ENCODE results near the gene MARVELD3. TPM values are rescaled to one million over a fixed set of nuclear protein-coding genes. Genes with fewer than 3 reads are reported as not detected.

The MARVELD3 gene
- total RNA-seq, 5 donors from 2014 or later (not counting 1 experiment from before 2014, with no cell fraction given) = 0.22 TPM; not detected in 4

DNA sequence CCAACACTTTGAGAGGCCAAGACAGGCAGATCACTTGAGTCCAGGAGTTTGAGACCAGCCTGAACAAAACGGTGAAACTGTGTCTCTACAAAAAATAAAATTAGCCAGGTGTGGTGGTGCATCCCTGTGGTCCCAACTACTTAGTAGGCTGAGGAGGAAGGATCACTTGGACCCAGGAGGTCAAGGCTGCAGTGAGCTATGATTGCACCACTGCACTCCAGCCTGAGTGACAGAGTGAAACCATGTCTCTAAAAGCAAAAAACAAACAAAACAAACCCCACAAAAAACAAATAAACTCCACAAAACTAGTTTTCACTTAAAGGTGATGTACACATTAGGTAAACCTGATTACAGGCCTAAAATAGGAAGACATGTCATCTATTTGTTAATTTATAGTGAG, 40.3 kb downstream of the MARVELD3 start:
- ChIA-PET POLR2A (no interaction called here), CTCF (no interaction called here)
- Mint-ChIP-seq H3K4me3 (no peak overlapping the region), H3K9me3 (no peaks in the 10 kb centered on the region), H3K36me3 (peaks cover 57% of the 10 kb centered on the region), H3K27me3 (no peaks in the 10 kb centered on the region), H3K4me1 (no peaks in the 10 kb centered on the region), H3K27ac (no peak overlapping the region)
- no peak for ATAC-seq (replicated peaks in 1 of 4)
- Histone ChIP-seq H3K27ac (ENCODE audit: low read length) (no peak overlapping the region), H3K27me3 (replicated peaks in 1 of 2; ENCODE audit: control insufficient read depth in 2 of 2, extremely low read depth in 1 of 2, insufficient read depth in 2 of 2, low read length in 1 of 2) (no peaks in the 10 kb centered on the region), H3K9me3 (no peaks in the 10 kb centered on the region), H3K36me3 (ENCODE audit: control insufficient read depth in 2 of 2, extremely low read depth in 1 of 2, insufficient read depth in 1 of 2, low read length in 1 of 2) (peaks cover 3 to 41% of the 10 kb centered on the region in 2 donors), H3K4me3 (ENCODE audit: control insufficient read depth in 1 of 2, extremely low read depth in 1 of 2, low read length in 1 of 2) (no peak overlapping the region), H3K4me1 (ENCODE audit: control insufficient read depth in 1 of 2, extremely low read depth in 1 of 2, insufficient read depth in 2 of 2, low read length in 2 of 2) (no peaks in the 10 kb centered on the region)
- whole genome bisulfite sequencing (ENCODE audit: insufficient coverage) = no CpG with 5 or more reads among the region's 1 CpG
- no peak for DNase-seq

- Histone ChIP-seq H3K27ac (ENCODE audit: low read length) (no peak overlapping the region), H3K36me3 (ENCODE audit: control insufficient read depth in 2 of 2, extremely low read depth in 1 of 2, insufficient read depth in 1 of 2, low read length in 1 of 2) (peaks cover 3 to 41% of the 10 kb centered on the region in 2 donors), H3K9me3 (no peaks in the 10 kb centered on the region), H3K4me1 (ENCODE audit: control insufficient read depth in 1 of 2, extremely low read depth in 1 of 2, insufficient read depth in 2 of 2, low read length in 2 of 2) (no peaks in the 10 kb centered on the region), H3K27me3 (replicated peaks in 1 of 2; ENCODE audit: control insufficient read depth in 2 of 2, extremely low read depth in 1 of 2, insufficient read depth in 2 of 2, low read length in 1 of 2) (no peaks in the 10 kb centered on the region), H3K4me3 (ENCODE audit: control insufficient read depth in 1 of 2, extremely low read depth in 1 of 2, low read length in 1 of 2) (no peak overlapping the region)
- Mint-ChIP-seq H3K9me3 (no peaks in the 10 kb centered on the region), H3K27me3 (no peaks in the 10 kb centered on the region), H3K4me3 (no peak overlapping the region), H3K27ac (no peak overlapping the region), H3K36me3 (peaks cover 60% of the 10 kb centered on the region), H3K4me1 (no peaks in the 10 kb centered on the region)
- 100% methylated on average over 2 of the region's 4 CpGs for WGBS (ENCODE audit: insufficient coverage)
- ChIA-PET CTCF (no interaction called here), POLR2A (no interaction called here)
- no peak for DNase-seq
- ATAC-seq (replicated peaks in 1 of 4) = no peak
Observed at GRCh38 chr16:71666928-71667707, 41.1 kb downstream of the MARVELD3 start.

- no peak overlapping the region for H3K27ac Mint-ChIP-seq
- H3K27me3 Mint-ChIP-seq = no peaks in the 10 kb centered on the region
- Histone ChIP-seq H3K4me1 (ENCODE audit: control insufficient read depth in 1 of 2, extremely low read depth in 1 of 2, insufficient read depth in 2 of 2, low read length in 2 of 2) (no peaks in the 10 kb centered on the region), H3K27ac (ENCODE audit: low read length) (no peak overlapping the region), H3K27me3 (replicated peaks in 1 of 2; ENCODE audit: control insufficient read depth in 2 of 2, extremely low read depth in 1 of 2, insufficient read depth in 2 of 2, low read length in 1 of 2) (no peaks in the 10 kb centered on the region), H3K9me3 (no peaks in the 10 kb centered on the region), H3K4me3 (ENCODE audit: control insufficient read depth in 1 of 2, extremely low read depth in 1 of 2, low read length in 1 of 2) (no peak overlapping the region), H3K36me3 (ENCODE audit: control insufficient read depth in 2 of 2, extremely low read depth in 1 of 2, insufficient read depth in 1 of 2, low read length in 1 of 2) (peaks cover 3 to 39% of the 10 kb centered on the region in 2 donors)
- H3K4me3 Mint-ChIP-seq = no peak overlapping the region
- H3K4me1 Mint-ChIP-seq = no peaks in the 10 kb centered on the region
- H3K36me3 Mint-ChIP-seq = peaks cover 65% of the 10 kb centered on the region
- ATAC-seq (replicated peaks in 1 of 4) = no peak
- ChIA-PET CTCF (interaction anchor here (0.5 to 0.6 kb wide), 2 partner anchors 59 to 292 kb away, joined by 3 to 4 read pairs; no protein-coding TSS in a partner anchor), POLR2A (interaction anchor here in 1 of 2 donors (0.6 kb wide), 1 partner anchor 92 kb away, joined by 4 read pairs; no protein-coding TSS in a partner anchor)
- DNase-seq = no peak
- H3K9me3 Mint-ChIP-seq = no peaks in the 10 kb centered on the region
- WGBS (ENCODE audit: insufficient coverage) = 100% methylated on average over 3 of the region's 6 CpGs
Observed at GRCh38 chr16:71669926-71670536, 44.0 kb downstream of the MARVELD3 start.

DNA sequence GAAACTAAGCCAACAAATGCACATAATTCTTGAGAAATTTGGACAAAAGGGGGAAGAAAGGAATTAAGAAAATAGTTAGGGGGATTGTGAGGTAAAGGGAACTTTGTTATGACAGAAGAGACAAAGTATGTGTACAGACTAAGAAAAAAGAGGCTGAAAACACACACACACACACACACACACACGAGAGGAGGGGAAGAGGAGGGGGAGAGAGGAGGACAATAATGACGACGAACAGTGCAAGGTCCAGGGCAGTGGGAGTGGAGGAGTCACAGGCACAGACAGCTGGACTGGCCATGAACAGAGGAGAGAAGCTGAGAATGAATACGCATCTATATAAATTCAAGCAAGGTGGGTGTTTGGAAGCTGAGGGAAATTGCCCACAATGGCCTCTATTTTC, 44.6 kb downstream of the MARVELD3 start:
- H3K27ac Mint-ChIP-seq = no peak overlapping the region
- H3K36me3 Mint-ChIP-seq = peaks cover 66% of the 10 kb centered on the region
- no peak for ATAC-seq (replicated peaks in 1 of 4)
- no peak overlapping the region for H3K4me3 Mint-ChIP-seq
- H3K4me1 Mint-ChIP-seq = no peaks in the 10 kb centered on the region
- no peaks in the 10 kb centered on the region for H3K9me3 Mint-ChIP-seq
- Histone ChIP-seq H3K4me3 (ENCODE audit: control insufficient read depth in 1 of 2, extremely low read depth in 1 of 2, low read length in 1 of 2) (no peak overlapping the region), H3K4me1 (ENCODE audit: control insufficient read depth in 1 of 2, extremely low read depth in 1 of 2, insufficient read depth in 2 of 2, low read length in 2 of 2) (no peaks in the 10 kb centered on the region), H3K9me3 (no peaks in the 10 kb centered on the region), H3K27ac (ENCODE audit: low read length) (no peak overlapping the region), H3K27me3 (replicated peaks in 1 of 2; ENCODE audit: control insufficient read depth in 2 of 2, extremely low read depth in 1 of 2, insufficient read depth in 2 of 2, low read length in 1 of 2) (no peaks in the 10 kb centered on the region), H3K36me3 (ENCODE audit: control insufficient read depth in 2 of 2, extremely low read depth in 1 of 2, insufficient read depth in 1 of 2, low read length in 1 of 2) (peaks cover 3 to 42% of the 10 kb centered on the region in 2 donors)
- WGBS (ENCODE audit: insufficient coverage) = no CpG with 5 or more reads among the region's 4 CpGs
- CTCF ChIA-PET = no interaction called here
- no peaks in the 10 kb centered on the region for H3K27me3 Mint-ChIP-seq
- POLR2A ChIA-PET = no interaction called here
- no peak for DNase-seq

DNA sequence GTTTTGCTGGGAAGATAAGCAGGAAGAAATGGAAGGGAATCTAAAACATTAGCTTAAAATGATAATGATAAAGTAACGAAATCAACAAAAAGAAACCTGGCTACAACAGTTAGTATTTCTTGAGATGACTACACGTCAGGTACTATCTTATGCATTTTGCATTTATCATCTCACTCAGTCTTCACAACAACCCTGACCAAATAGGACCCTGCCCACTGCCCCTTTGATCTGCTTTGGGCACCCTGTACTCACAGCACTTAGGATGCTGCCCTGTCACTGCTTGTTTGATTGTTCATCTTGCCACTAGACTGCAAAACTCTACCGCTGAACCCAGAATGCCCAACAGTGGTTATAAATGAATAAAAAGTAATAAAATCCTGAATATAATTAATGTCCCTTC, 45.2 kb downstream of the MARVELD3 start:
- no peaks in the 10 kb centered on the region for H3K27me3 ChIP-seq (replicated peaks in 1 of 2; ENCODE audit: control insufficient read depth in 2 of 2, extremely low read depth in 1 of 2, insufficient read depth in 2 of 2, low read length in 1 of 2)
- POLR2A ChIA-PET = no interaction called here
- H3K4me1 ChIP-seq (ENCODE audit: control insufficient read depth in 1 of 2, extremely low read depth in 1 of 2, insufficient read depth in 2 of 2, low read length in 2 of 2) = no peaks in the 10 kb centered on the region
- H3K36me3 Mint-ChIP-seq = peaks cover 66% of the 10 kb centered on the region
- H3K27me3 Mint-ChIP-seq = no peaks in the 10 kb centered on the region
- CTCF ChIA-PET = no interaction called here
- H3K27ac ChIP-seq (ENCODE audit: low read length) = no peak overlapping the region
- H3K4me3 ChIP-seq (ENCODE audit: control insufficient read depth in 1 of 2, extremely low read depth in 1 of 2, low read length in 1 of 2) = no peak overlapping the region
- peaks cover 3 to 45% of the 10 kb centered on the region in 2 donors for H3K36me3 ChIP-seq (ENCODE audit: control insufficient read depth in 2 of 2, extremely low read depth in 1 of 2, insufficient read depth in 1 of 2, low read length in 1 of 2)
- H3K4me1 Mint-ChIP-seq = no peaks in the 10 kb centered on the region
- H3K4me3 Mint-ChIP-seq = no peak overlapping the region
- no peaks in the 10 kb centered on the region for H3K9me3 Mint-ChIP-seq
- H3K9me3 ChIP-seq = no peaks in the 10 kb centered on the region
- 100% methylated on average over 1 of the region's 3 CpGs for WGBS (ENCODE audit: insufficient coverage)
- no peak for DNase-seq
- H3K27ac Mint-ChIP-seq = no peak overlapping the region
- ATAC-seq (replicated peaks in 1 of 4) = no peak

GRCh38 chr16:71672125-71672524, 46.1 kb downstream of the MARVELD3 start:
- WGBS (ENCODE audit: insufficient coverage) = no CpG with 5 or more reads among the region's 3 CpGs
- ATAC-seq (replicated peaks in 1 of 4) = no peak
- no peaks in the 10 kb centered on the region for H3K27me3 ChIP-seq (replicated peaks in 1 of 2; ENCODE audit: control insufficient read depth in 2 of 2, extremely low read depth in 1 of 2, insufficient read depth in 2 of 2, low read length in 1 of 2)
- H3K27ac ChIP-seq (ENCODE audit: low read length) = no peak overlapping the region
- peaks cover 3 to 45% of the 10 kb centered on the region in 2 donors for H3K36me3 ChIP-seq (ENCODE audit: control insufficient read depth in 2 of 2, extremely low read depth in 1 of 2, insufficient read depth in 1 of 2, low read length in 1 of 2)
- H3K27ac Mint-ChIP-seq = no peak overlapping the region
- no peaks in the 10 kb centered on the region for H3K9me3 ChIP-seq
- H3K4me3 Mint-ChIP-seq = no peak overlapping the region
- H3K36me3 Mint-ChIP-seq = peaks cover 63% of the 10 kb centered on the region
- no peak for DNase-seq
- no peaks in the 10 kb centered on the region for H3K9me3 Mint-ChIP-seq
- no peak overlapping the region for H3K4me3 ChIP-seq (ENCODE audit: control insufficient read depth in 1 of 2, extremely low read depth in 1 of 2, low read length in 1 of 2)
- H3K27me3 Mint-ChIP-seq = no peaks in the 10 kb centered on the region
- H3K4me1 Mint-ChIP-seq = no peaks in the 10 kb centered on the region
- H3K4me1 ChIP-seq (ENCODE audit: control insufficient read depth in 1 of 2, extremely low read depth in 1 of 2, insufficient read depth in 2 of 2, low read length in 2 of 2) = no peaks in the 10 kb centered on the region
- ChIA-PET POLR2A (no interaction called here), CTCF (no interaction called here)

All from T-cell (primary cell).